Adrenal gland (tissue), 5 donors: ENCODE results near the gene KLRC3.

Experiments used
- CTCF ChIP-seq, 6 experiments: fragments of 450-650 bp in 4 of 6; fragments of 200-600 bp in 2 of 6; sonication (generic) in 1 of 6; IDR thresholded peaks; 1 replicate in 5 of 6; 2 replicates in 1 of 6; pipeline versions ENCODE4 v1.5.1 to v1.8.0; 2016 to 2021; ENCODE audit warnings: antibody characterized with exemption in 6 of 6, mild to moderate bottlenecking in 2 of 6, moderate library complexity in 1 of 6
- POLR2A ChIP-seq, 2 donors: fragments of 450-650 bp; IDR thresholded peaks; one replicate each; pipeline ENCODE4 v1.6.1; 2017; ENCODE audit warnings: antibody characterized with exemption in 2 of 2, mild to moderate bottlenecking in 2 of 2, moderate library complexity in 1 of 2
- donor health status: DM: no; HTN: no; CAD: no.

GRCh38 chr12:10386857-10387256 lies 33.5 kb downstream of the KLRC3 start:
- TF ChIP-seq POLR2A (IDR thresholded peaks at IDR 0.05) (no peak), CTCF (IDR thresholded peaks at IDR 0.05) (no peak)
